ENCODE data around the gene ANO10.
"Not testable (repeated sequence)": the region's sequence is repeated elsewhere in the genome, so short reads cannot be mapped to it uniquely, and the experiment has no call there.

The ANO10 gene

GRCh38 chr3:43627360-43627759 lies 5.5 kb upstream of the ANO10 start:
- no peak for DNase-seq

GRCh38 chr3:43624619-43625305 lies 3.0 kb upstream of the ANO10 start:
- DNase-seq = no peak

- no peak for DNase-seq
Measured at GRCh38 chr3:43620831-43621655, 768 bp downstream of the ANO10 start.

GRCh38 chr3:43619588-43619987 lies 2.2 kb downstream of the ANO10 start:
- no peak for DNase-seq

GRCh38 chr3:43618142-43618541 lies 3.7 kb downstream of the ANO10 start:
- DNase-seq = no peak

- no peak for DNase-seq
Measured at GRCh38 chr3:43616034-43616433, 5.8 kb downstream of the ANO10 start.

- DNase-seq = no peak
Measured at GRCh38 chr3:43615133-43615532, 6.7 kb downstream of the ANO10 start.

- DNase-seq = no peak
Measured at GRCh38 chr3:43613976-43614375, 7.8 kb downstream of the ANO10 start.

GRCh38 chr3:43612419-43612818 lies 9.4 kb downstream of the ANO10 start:
- no peak for DNase-seq

- no peak for DNase-seq
Measured at GRCh38 chr3:43609406-43609805, 12.4 kb downstream of the ANO10 start.

- DNase-seq = no peak
Measured at GRCh38 chr3:43608751-43609150, 13.1 kb downstream of the ANO10 start.

- no peak for DNase-seq
Measured at GRCh38 chr3:43606284-43606683, 15.5 kb downstream of the ANO10 start.

GRCh38 chr3:43599959-43600358 lies 21.9 kb downstream of the ANO10 start:
- not testable (repeated sequence) for DNase-seq

- no peak for DNase-seq
Measured at GRCh38 chr3:43597961-43598360, 23.9 kb downstream of the ANO10 start.

- DNase-seq = not testable (repeated sequence)
Measured at GRCh38 chr3:43596178-43596577, 25.6 kb downstream of the ANO10 start.

- not testable (repeated sequence) for DNase-seq
Measured at GRCh38 chr3:43595280-43595679, 26.5 kb downstream of the ANO10 start.

GRCh38 chr3:43593588-43593987 lies 28.2 kb downstream of the ANO10 start:
- DNase-seq = not testable (repeated sequence)

- DNase-seq = not testable (repeated sequence)
Measured at GRCh38 chr3:43591866-43592265, 29.9 kb downstream of the ANO10 start.

GRCh38 chr3:43587303-43587702 lies 34.5 kb downstream of the ANO10 start:
- DNase-seq = no peak

- DNase-seq = no peak
Measured at GRCh38 chr3:43584043-43584826, 37.6 kb downstream of the ANO10 start.

GRCh38 chr3:43583481-43583880 lies 38.3 kb downstream of the ANO10 start:
- DNase-seq = no peak

GRCh38 chr3:43582866-43583265 lies 38.9 kb downstream of the ANO10 start:
- no peak for DNase-seq

GRCh38 chr3:43581343-43581742 lies 40.5 kb downstream of the ANO10 start:
- DNase-seq = no peak

- DNase-seq = no peak
Measured at GRCh38 chr3:43580181-43580580, 41.6 kb downstream of the ANO10 start.
